AG04449 (cell line): Measurements from ENCODE around the gene CBX5.

Source experiments
- CTCF ChIA-PET: fragments of 350-600 bp; formaldehyde crosslinking; extraction: SDS; loops from one replicate; lab custom pipeline; 2021; ENCODE audit warnings: antibody characterized with exemption; lab: Yijun Ruan, JAX
- POLR2A ChIA-PET: fragments of 400-600, 350-600 bp; formaldehyde crosslinking; extraction: SDS; loops from one replicate; lab custom pipeline; 2020; ENCODE audit warnings: antibody characterized with exemption, inconsistent platforms; lab: Yijun Ruan, JAX
- DNase-seq: peaks from one replicate; pipeline ENCODE4 v3.0.0-alpha.2; 2010; ENCODE audit warnings: low read depth, low spot score
- H3K4me3 ChIP-seq: 2 replicates; pipeline ENCODE4 v1.5.1; 2011; ENCODE audit warnings: low read depth, mild to moderate bottlenecking, control low read depth, low read length
- CTCF ChIP-seq: IDR thresholded peaks from one replicate; pipeline ENCODE4 v1.5.1; 2011; ENCODE audit warnings: mild to moderate bottlenecking, moderate library complexity, low read length, control low read depth, inconsistent platforms; ENCODE audit not compliant: insufficient read depth; ENCODE audit errors: missing control alignments

CBX5 gene

DNA sequence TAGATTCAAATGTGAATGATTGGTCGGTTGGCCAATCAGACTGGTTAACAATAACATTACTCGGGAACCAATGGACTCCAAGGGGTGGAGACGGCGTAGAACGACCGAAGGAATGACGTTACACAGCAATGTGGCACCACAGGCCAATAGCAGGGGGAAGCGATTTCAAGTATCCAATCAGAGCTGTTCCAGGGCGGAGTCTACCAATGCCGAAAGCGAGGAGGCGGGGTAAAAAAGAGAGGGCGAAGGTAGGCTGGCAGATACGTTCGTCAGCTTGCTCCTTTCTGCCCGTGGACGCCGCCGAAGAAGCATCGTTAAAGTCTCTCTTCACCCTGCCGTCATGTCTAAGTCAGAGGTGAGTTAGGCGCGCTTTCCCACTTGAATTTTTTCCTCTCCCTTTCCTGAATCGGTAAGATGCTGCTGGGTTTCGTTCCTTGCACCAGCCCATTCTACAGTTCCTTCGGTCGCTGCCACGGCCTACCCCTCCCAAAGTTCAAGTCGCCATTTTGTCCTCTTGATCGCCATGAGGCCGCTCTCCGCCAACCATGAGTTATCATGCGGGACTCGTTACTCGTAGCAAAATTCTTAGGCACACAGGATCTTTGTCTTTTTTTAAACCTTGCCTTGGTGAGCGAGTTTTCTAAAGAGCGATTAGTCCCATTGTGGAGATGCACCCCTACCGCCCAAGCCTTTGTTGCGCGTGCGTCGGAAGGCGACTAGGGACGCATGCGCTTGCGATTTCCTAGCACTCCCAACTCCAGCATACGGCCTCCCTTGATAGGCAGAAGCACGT, 742 bp upstream of the CBX5 start, which contains the start of gene HNRNPA1:
HNRNPA1 (plus strand) TSS at position 259 of the 793 bp plus-strand sequence; CDS start at position 341, 82 bp downstream.
- ChIA-PET POLR2A (interaction anchor here (0.7 to 3.1 kb wide), 20 partner anchors 11 to 1693 kb away, joined by 3 to 33 read pairs (median 7); partner anchors contain the start of genes COPZ1, NFE2 and RAB5B), CTCF (interaction anchor here (0.8 to 4.4 kb wide), 13 partner anchors 13 to 90 kb away, joined by 3 to 27 read pairs (median 5); partner anchors contain the start of gene COPZ1)
- no peak for TF ChIP-seq CTCF
- peak within 1 kb of the TSS; percentile 92 for H3K4me3 ChIP-seq
- peak; percentile 99 for DNase-seq

DNA sequence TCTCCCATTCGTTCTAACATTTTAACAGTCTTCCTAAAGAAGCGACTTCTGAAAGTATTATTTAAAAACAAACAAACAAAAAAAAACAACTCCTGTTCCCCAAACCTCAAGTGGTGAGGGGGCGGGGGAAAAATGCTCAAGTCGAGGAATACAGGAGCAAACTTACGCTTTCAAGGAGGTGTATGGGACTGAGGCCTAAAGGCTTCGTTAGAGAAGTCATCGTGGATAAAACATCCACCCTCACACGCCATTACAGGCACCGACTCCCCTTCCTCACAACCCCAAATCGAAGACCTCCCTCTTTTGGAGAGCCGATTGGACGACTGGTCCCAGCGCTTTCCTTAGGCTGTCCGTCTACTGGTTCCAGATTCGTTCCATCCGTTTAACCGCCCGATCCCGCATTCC, 693 bp downstream of the CBX5 start:
- peak overlapping the region; percentile 79 for H3K4me3 ChIP-seq
- TF ChIP-seq CTCF = no peak
- POLR2A ChIA-PET = interaction anchor here (0.7 to 3.1 kb wide), 13 partner anchors 12 to 263 kb away, joined by 3 to 33 read pairs (median 8); no protein-coding TSS in a partner anchor
- no peak for DNase-seq
- CTCF ChIA-PET = interaction anchor here (0.8 to 4.4 kb wide), 8 partner anchors 11 to 92 kb away, joined by 3 to 27 read pairs (median 6); partner anchors contain the start of gene COPZ1

DNA sequence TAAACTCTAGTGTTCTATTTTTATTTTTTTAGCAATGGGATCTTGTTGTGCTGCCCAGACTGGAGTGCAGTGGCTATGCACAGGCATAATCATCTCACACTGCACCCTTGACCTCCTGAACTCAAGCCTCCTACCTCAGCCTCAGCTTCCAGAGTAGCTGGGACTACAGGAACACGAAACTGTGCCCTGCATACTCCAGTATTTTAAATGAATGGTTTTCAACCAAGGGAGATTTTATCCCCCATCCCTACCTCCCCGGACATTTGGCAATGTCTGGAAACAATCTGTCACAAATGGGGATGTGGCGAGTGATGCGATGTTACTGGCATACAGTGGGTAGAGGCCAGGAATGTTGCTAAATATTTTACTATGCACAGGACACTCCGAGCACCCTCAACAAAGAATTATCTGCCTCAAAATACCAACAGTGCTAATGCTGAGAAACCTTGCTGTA, 2.1 kb downstream of the CBX5 start:
- no peak for DNase-seq
- CTCF ChIA-PET = interaction anchor here (1.0 to 4.4 kb wide), 5 partner anchors 26 to 83 kb away, joined by 3 to 27 read pairs (median 4); no protein-coding TSS in a partner anchor

GRCh38 chr12:54276368-54276767, 3.6 kb downstream of the CBX5 start:
- no peak for DNase-seq
- no peak for TF ChIP-seq CTCF
- CTCF ChIA-PET = interaction anchor here (1.0 to 2.0 kb wide), 7 partner anchors 14 to 103 kb away, joined by 3 to 7 read pairs (median 5); no protein-coding TSS in a partner anchor
- H3K4me3 ChIP-seq = no peak overlapping the region
- POLR2A ChIA-PET = no interaction called here

More for the DNA sequence above, 2.1 kb downstream of the CBX5 start:
- no peak for TF ChIP-seq CTCF
- POLR2A ChIA-PET = interaction anchor here (3.1 kb wide), 1 partner anchor 48 kb away, joined by 10 read pairs; no protein-coding TSS in a partner anchor
- peak overlapping the region; percentile 79 for H3K4me3 ChIP-seq

DNA sequence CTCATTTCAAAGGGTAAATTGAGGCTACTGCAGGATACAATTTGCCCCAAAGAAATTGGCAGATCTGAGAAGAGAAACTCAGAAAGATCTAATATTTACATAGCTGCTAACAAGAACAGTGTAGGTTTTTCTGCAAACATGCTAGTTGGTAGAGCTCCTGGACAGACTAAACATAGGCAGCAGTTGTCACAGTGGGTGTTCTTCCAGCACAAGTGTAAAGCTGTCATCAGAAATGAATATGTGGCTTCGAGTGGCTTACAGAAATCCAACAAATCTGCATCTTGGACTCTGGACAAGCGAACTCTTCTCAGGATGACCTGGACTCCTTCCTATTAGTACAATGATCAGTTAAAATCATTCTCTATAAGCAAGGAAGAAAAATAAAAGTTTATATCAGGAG, 5.9 kb downstream of the CBX5 start:
- POLR2A ChIA-PET = no interaction called here
- CTCF ChIA-PET = interaction anchor here (1.1 to 2.0 kb wide), 5 partner anchors 20 to 94 kb away, joined by 3 to 8 read pairs (median 4); no protein-coding TSS in a partner anchor
- no peak for DNase-seq
- no peak for TF ChIP-seq CTCF
- no peak overlapping the region for H3K4me3 ChIP-seq
